HCT116 (cell line): ENCODE measurements around the gene BRINP3.

Experiments used
- CEBPB ChIP-seq: IDR thresholded peaks from 2 replicates; pipeline ENCODE4 v1.6.1; 2012; ENCODE audit warnings: low read depth
- EZH2 ChIP-seq: fragments of 200-600 bp; sonication (generic); IDR thresholded peaks from 2 replicates; pipeline ENCODE4 v1.6.1; 2017; ENCODE audit warnings: antibody characterized with exemption, mixed run types
- EZH2phosphoT487 ChIP-seq: fragments of 200-600 bp; IDR thresholded peaks from 2 replicates; pipeline ENCODE4 v1.6.1; 2018; ENCODE audit warnings: antibody characterized with exemption, borderline replicate concordance
- JUND ChIP-seq: IDR thresholded peaks from 2 replicates; pipeline ENCODE4 v1.6.1; 2012
- POLR2A ChIP-seq: IDR thresholded peaks from 2 replicates; pipeline ENCODE4 v1.7.0; 2011; ENCODE audit warnings: borderline replicate concordance; ENCODE audit not compliant: insufficient read depth, insufficient read length; ENCODE audit errors: extremely low read depth
- RAD21 ChIP-seq: IDR thresholded peaks from 2 replicates; pipeline ENCODE4 v1.6.1; 2012; ENCODE audit warnings: low read depth, mild to moderate bottlenecking
- ZFX ChIP-seq: fragments of 450-650 bp; IDR thresholded peaks from 2 replicates; pipeline ENCODE4 v1.6.1; 2017
- ZNF274 ChIP-seq: fragments of 200-500 bp; sonication (Bioruptor generic); IDR thresholded peaks from 2 replicates; pipeline ENCODE4 v1.6.1; 2014; ENCODE audit warnings: mild to moderate bottlenecking, low read depth, low read length, inconsistent platforms
- TF ChIP-seq, protein P1 (sequence below), 3 experiments: fragments of 200-600 bp in 1 of 3; sonication (generic) in 1 of 3; IDR thresholded peaks in 2 of 3; conservative IDR thresholded peaks in 1 of 3; 2 replicates each; pipeline ENCODE4 v1.5.1; 2012 to 2017; ENCODE audit warnings: low read depth in 2 of 3, low read length in 2 of 3, antibody characterized with exemption in 1 of 3, borderline replicate concordance in 1 of 3, control low read depth in 1 of 3, mild to moderate bottlenecking in 1 of 3, mixed read lengths in 1 of 3, mixed run types in 1 of 3, moderate library complexity in 1 of 3; ENCODE audit not compliant: insufficient read depth in 1 of 3
- TF ChIP-seq, protein P2 (sequence below): IDR thresholded peaks from 2 replicates; pipeline ENCODE4 v1.6.1; 2012
- TF ChIP-seq, protein P3 (sequence below): IDR thresholded peaks from 2 replicates; pipeline ENCODE4 v1.6.1; 2011; ENCODE audit warnings: mild to moderate bottlenecking, low read length, moderate library complexity; ENCODE audit not compliant: insufficient replicate concordance; ENCODE audit errors: extremely low read depth
- TF ChIP-seq, protein P4 (sequence below): IDR thresholded peaks from 2 replicates; pipeline ENCODE4 v1.6.1; 2012; ENCODE audit warnings: low read depth

DNA sequence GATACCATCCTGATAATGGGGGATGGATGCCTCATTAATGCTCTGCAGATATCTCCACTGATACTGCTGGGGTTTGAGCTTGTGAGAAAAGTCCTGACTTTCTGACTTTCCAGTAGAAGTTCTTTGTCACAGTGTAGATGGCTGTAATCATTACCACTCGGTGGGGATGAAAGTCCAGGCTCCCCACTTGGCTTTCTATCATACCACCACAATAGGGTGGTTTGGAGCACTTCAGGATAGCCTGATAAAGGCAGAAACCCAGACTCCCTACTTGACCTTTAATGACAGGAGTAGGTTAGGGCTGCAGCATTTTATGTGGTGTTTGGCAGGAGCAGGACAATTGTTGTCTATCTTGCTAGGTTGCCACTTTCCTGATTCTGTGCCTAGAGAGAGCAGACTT lies 294.1 kb downstream of the BRINP3 start:
- TF ChIP-seq, protein P1, sequence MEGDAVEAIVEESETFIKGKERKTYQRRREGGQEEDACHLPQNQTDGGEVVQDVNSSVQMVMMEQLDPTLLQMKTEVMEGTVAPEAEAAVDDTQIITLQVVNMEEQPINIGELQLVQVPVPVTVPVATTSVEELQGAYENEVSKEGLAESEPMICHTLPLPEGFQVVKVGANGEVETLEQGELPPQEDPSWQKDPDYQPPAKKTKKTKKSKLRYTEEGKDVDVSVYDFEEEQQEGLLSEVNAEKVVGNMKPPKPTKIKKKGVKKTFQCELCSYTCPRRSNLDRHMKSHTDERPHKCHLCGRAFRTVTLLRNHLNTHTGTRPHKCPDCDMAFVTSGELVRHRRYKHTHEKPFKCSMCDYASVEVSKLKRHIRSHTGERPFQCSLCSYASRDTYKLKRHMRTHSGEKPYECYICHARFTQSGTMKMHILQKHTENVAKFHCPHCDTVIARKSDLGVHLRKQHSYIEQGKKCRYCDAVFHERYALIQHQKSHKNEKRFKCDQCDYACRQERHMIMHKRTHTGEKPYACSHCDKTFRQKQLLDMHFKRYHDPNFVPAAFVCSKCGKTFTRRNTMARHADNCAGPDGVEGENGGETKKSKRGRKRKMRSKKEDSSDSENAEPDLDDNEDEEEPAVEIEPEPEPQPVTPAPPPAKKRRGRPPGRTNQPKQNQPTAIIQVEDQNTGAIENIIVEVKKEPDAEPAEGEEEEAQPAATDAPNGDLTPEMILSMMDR (IDR thresholded peaks at IDR 0.05 in 2 of 3, conservative IDR thresholded peaks at IDR 0.05 in 1 of 3; ENCODE audit: borderline replicate concordance in 1 of 3, insufficient read depth in 1 of 3, low read depth in 2 of 3, low read length in 2 of 3) = no peak
- TF ChIP-seq CEBPB = no peak
- TF ChIP-seq, protein P2, sequence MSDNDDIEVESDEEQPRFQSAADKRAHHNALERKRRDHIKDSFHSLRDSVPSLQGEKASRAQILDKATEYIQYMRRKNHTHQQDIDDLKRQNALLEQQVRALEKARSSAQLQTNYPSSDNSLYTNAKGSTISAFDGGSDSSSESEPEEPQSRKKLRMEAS = no peak
- no peak for TF ChIP-seq ZFX
- TF ChIP-seq, protein P3, sequence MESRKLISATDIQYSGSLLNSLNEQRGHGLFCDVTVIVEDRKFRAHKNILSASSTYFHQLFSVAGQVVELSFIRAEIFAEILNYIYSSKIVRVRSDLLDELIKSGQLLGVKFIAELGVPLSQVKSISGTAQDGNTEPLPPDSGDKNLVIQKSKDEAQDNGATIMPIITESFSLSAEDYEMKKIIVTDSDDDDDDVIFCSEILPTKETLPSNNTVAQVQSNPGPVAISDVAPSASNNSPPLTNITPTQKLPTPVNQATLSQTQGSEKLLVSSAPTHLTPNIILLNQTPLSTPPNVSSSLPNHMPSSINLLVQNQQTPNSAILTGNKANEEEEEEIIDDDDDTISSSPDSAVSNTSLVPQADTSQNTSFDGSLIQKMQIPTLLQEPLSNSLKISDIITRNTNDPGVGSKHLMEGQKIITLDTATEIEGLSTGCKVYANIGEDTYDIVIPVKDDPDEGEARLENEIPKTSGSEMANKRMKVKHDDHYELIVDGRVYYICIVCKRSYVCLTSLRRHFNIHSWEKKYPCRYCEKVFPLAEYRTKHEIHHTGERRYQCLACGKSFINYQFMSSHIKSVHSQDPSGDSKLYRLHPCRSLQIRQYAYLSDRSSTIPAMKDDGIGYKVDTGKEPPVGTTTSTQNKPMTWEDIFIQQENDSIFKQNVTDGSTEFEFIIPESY = no peak
- TF ChIP-seq POLR2A = no peak
- no peak for TF ChIP-seq EZH2phosphoT487
- TF ChIP-seq EZH2 = no peak
- no peak for TF ChIP-seq JUND
- TF ChIP-seq RAD21 = no peak
- TF ChIP-seq, protein P4, sequence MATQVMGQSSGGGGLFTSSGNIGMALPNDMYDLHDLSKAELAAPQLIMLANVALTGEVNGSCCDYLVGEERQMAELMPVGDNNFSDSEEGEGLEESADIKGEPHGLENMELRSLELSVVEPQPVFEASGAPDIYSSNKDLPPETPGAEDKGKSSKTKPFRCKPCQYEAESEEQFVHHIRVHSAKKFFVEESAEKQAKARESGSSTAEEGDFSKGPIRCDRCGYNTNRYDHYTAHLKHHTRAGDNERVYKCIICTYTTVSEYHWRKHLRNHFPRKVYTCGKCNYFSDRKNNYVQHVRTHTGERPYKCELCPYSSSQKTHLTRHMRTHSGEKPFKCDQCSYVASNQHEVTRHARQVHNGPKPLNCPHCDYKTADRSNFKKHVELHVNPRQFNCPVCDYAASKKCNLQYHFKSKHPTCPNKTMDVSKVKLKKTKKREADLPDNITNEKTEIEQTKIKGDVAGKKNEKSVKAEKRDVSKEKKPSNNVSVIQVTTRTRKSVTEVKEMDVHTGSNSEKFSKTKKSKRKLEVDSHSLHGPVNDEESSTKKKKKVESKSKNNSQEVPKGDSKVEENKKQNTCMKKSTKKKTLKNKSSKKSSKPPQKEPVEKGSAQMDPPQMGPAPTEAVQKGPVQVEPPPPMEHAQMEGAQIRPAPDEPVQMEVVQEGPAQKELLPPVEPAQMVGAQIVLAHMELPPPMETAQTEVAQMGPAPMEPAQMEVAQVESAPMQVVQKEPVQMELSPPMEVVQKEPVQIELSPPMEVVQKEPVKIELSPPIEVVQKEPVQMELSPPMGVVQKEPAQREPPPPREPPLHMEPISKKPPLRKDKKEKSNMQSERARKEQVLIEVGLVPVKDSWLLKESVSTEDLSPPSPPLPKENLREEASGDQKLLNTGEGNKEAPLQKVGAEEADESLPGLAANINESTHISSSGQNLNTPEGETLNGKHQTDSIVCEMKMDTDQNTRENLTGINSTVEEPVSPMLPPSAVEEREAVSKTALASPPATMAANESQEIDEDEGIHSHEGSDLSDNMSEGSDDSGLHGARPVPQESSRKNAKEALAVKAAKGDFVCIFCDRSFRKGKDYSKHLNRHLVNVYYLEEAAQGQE = no peak
- TF ChIP-seq ZNF274 = no peak
